ENCODE data around the gene PRLHR.
"Not testable (repeated sequence)": the region's sequence is repeated elsewhere in the genome, so short reads cannot be mapped to it uniquely, and the experiment has no call there.

The PRLHR gene

GRCh38 chr10:118613863-118614262 is 18.4 kb upstream of the PRLHR start:
- H3K4me2 ChIP-seq (ENCODE audit: low read length); H3K27me3 ChIP-seq (ENCODE audit: control insufficient read depth, insufficient read depth, low read length); H3K4me3 ChIP-seq (ENCODE audit: low read length); H3K36me3 ChIP-seq (ENCODE audit: insufficient read depth, low read length); H3K9ac ChIP-seq (ENCODE audit: low read depth, low read length); H3K4me1 ChIP-seq (ENCODE audit: control insufficient read depth, insufficient read depth, low read length); H3K9me3 ChIP-seq (replicated peaks; ENCODE audit: low read length): not testable (repeated sequence)

GRCh38 chr10:118610577-118610976 is 15.1 kb upstream of the PRLHR start:
- H3K9ac ChIP-seq (ENCODE audit: low read depth, low read length), result no peak overlapping the region
- H3K4me2 ChIP-seq (ENCODE audit: low read length), result no peak overlapping the region
- peaks cover 3% of the 10 kb centered on the region for H3K27me3 ChIP-seq (ENCODE audit: control insufficient read depth, insufficient read depth, low read length)
- no peaks in the 10 kb centered on the region for H3K9me3 ChIP-seq (replicated peaks; ENCODE audit: low read length)
- H3K4me1 ChIP-seq (ENCODE audit: control insufficient read depth, insufficient read depth, low read length), result no peaks in the 10 kb centered on the region
- H3K4me3 ChIP-seq (ENCODE audit: low read length), result no peak overlapping the region
- H3K36me3 ChIP-seq (ENCODE audit: insufficient read depth, low read length), result no peaks in the 10 kb centered on the region

- H3K9me3 ChIP-seq (replicated peaks; ENCODE audit: low read length), result no peaks in the 10 kb centered on the region
- H3K4me3 ChIP-seq (ENCODE audit: low read length), result no peak overlapping the region
- H3K27me3 ChIP-seq (ENCODE audit: control insufficient read depth, insufficient read depth, low read length), result no peaks in the 10 kb centered on the region
- H3K9ac ChIP-seq (ENCODE audit: low read depth, low read length), result no peak overlapping the region
- no peak overlapping the region for H3K4me2 ChIP-seq (ENCODE audit: low read length)
- no peaks in the 10 kb centered on the region for H3K4me1 ChIP-seq (ENCODE audit: control insufficient read depth, insufficient read depth, low read length)
- H3K36me3 ChIP-seq (ENCODE audit: insufficient read depth, low read length), result no peaks in the 10 kb centered on the region
These were observed 12.4 kb upstream of the PRLHR start for GRCh38 chr10:118607768-118608354.

- Histone ChIP-seq H3K4me3 (ENCODE audit: low read length) (no peak overlapping the region), H3K9ac (ENCODE audit: low read depth, low read length) (no peak overlapping the region), H3K27me3 (ENCODE audit: control insufficient read depth, insufficient read depth, low read length) (no peaks in the 10 kb centered on the region), H3K4me1 (ENCODE audit: control insufficient read depth, insufficient read depth, low read length) (no peaks in the 10 kb centered on the region), H3K4me2 (ENCODE audit: low read length) (no peak overlapping the region), H3K36me3 (ENCODE audit: insufficient read depth, low read length) (no peaks in the 10 kb centered on the region), H3K9me3 (replicated peaks; ENCODE audit: low read length) (no peaks in the 10 kb centered on the region)
These were observed 10.2 kb upstream of the PRLHR start for GRCh38 chr10:118605694-118606093.

GRCh38 chr10:118596426-118597124 is 1.1 kb upstream of the PRLHR start:
- no peak overlapping the region for H3K9ac ChIP-seq (ENCODE audit: low read depth, low read length)
- H3K9me3 ChIP-seq (replicated peaks; ENCODE audit: low read length), result no peaks in the 10 kb centered on the region
- H3K4me3 ChIP-seq (ENCODE audit: low read length), result no peak overlapping the region
- no peaks in the 10 kb centered on the region for H3K4me1 ChIP-seq (ENCODE audit: control insufficient read depth, insufficient read depth, low read length)
- H3K27me3 ChIP-seq (ENCODE audit: control insufficient read depth, insufficient read depth, low read length), result peaks cover 47% of the 10 kb centered on the region
- H3K36me3 ChIP-seq (ENCODE audit: insufficient read depth, low read length), result no peaks in the 10 kb centered on the region
- H3K4me2 ChIP-seq (ENCODE audit: low read length), result no peak overlapping the region

GRCh38 chr10:118595064-118595420 is 406 bp downstream of the PRLHR start:
- peaks cover 47% of the 10 kb centered on the region for H3K27me3 ChIP-seq (ENCODE audit: control insufficient read depth, insufficient read depth, low read length)
- no peaks in the 10 kb centered on the region for H3K4me1 ChIP-seq (ENCODE audit: control insufficient read depth, insufficient read depth, low read length)
- H3K36me3 ChIP-seq (ENCODE audit: insufficient read depth, low read length), result no peaks in the 10 kb centered on the region
- no peaks in the 10 kb centered on the region for H3K9me3 ChIP-seq (replicated peaks; ENCODE audit: low read length)
- no peak overlapping the region for H3K4me3 ChIP-seq (ENCODE audit: low read length)
- H3K4me2 ChIP-seq (ENCODE audit: low read length), result no peak overlapping the region
- H3K9ac ChIP-seq (ENCODE audit: low read depth, low read length), result no peak overlapping the region

GRCh38 chr10:118594392-118595063 is 920 bp downstream of the PRLHR start:
- Histone ChIP-seq H3K36me3 (ENCODE audit: insufficient read depth, low read length) (no peaks in the 10 kb centered on the region), H3K9me3 (replicated peaks; ENCODE audit: low read length) (no peaks in the 10 kb centered on the region), H3K4me3 (ENCODE audit: low read length) (no peak overlapping the region), H3K4me1 (ENCODE audit: control insufficient read depth, insufficient read depth, low read length) (no peaks in the 10 kb centered on the region), H3K27me3 (ENCODE audit: control insufficient read depth, insufficient read depth, low read length) (peaks cover 53% of the 10 kb centered on the region), H3K4me2 (ENCODE audit: low read length) (no peak overlapping the region), H3K9ac (ENCODE audit: low read depth, low read length) (no peak overlapping the region)

GRCh38 chr10:118592675-118593330 is 2.6 kb downstream of the PRLHR start:
- Histone ChIP-seq H3K4me1 (ENCODE audit: control insufficient read depth, insufficient read depth, low read length) (no peaks in the 10 kb centered on the region), H3K9me3 (replicated peaks; ENCODE audit: low read length) (no peaks in the 10 kb centered on the region), H3K4me2 (ENCODE audit: low read length) (no peak overlapping the region), H3K9ac (ENCODE audit: low read depth, low read length) (no peak overlapping the region), H3K27me3 (ENCODE audit: control insufficient read depth, insufficient read depth, low read length) (peaks cover 49% of the 10 kb centered on the region), H3K36me3 (ENCODE audit: insufficient read depth, low read length) (no peaks in the 10 kb centered on the region), H3K4me3 (ENCODE audit: low read length) (no peak overlapping the region)

- Histone ChIP-seq H3K9ac (ENCODE audit: low read depth, low read length) (no peak overlapping the region), H3K36me3 (ENCODE audit: insufficient read depth, low read length) (no peaks in the 10 kb centered on the region), H3K9me3 (replicated peaks; ENCODE audit: low read length) (no peaks in the 10 kb centered on the region), H3K4me2 (ENCODE audit: low read length) (no peak overlapping the region), H3K4me3 (ENCODE audit: low read length) (no peak overlapping the region), H3K4me1 (ENCODE audit: control insufficient read depth, insufficient read depth, low read length) (no peaks in the 10 kb centered on the region), H3K27me3 (ENCODE audit: control insufficient read depth, insufficient read depth, low read length) (peaks cover 29% of the 10 kb centered on the region)
These were observed 5.1 kb downstream of the PRLHR start for GRCh38 chr10:118590334-118590733.

GRCh38 chr10:118587881-118588651 is 7.4 kb downstream of the PRLHR start:
- no peak overlapping the region for H3K4me2 ChIP-seq (ENCODE audit: low read length)
- peaks cover 10% of the 10 kb centered on the region for H3K4me1 ChIP-seq (ENCODE audit: control insufficient read depth, insufficient read depth, low read length)
- H3K27me3 ChIP-seq (ENCODE audit: control insufficient read depth, insufficient read depth, low read length), result peaks cover 12% of the 10 kb centered on the region
- H3K4me3 ChIP-seq (ENCODE audit: low read length), result no peak overlapping the region
- no peaks in the 10 kb centered on the region for H3K36me3 ChIP-seq (ENCODE audit: insufficient read depth, low read length)
- no peaks in the 10 kb centered on the region for H3K9me3 ChIP-seq (replicated peaks; ENCODE audit: low read length)
- no peak overlapping the region for H3K9ac ChIP-seq (ENCODE audit: low read depth, low read length)

GRCh38 chr10:118586911-118587310 is 8.5 kb downstream of the PRLHR start:
- Histone ChIP-seq H3K4me1 (ENCODE audit: control insufficient read depth, insufficient read depth, low read length) (peaks cover 10% of the 10 kb centered on the region), H3K4me3 (ENCODE audit: low read length) (no peak overlapping the region), H3K27me3 (ENCODE audit: control insufficient read depth, insufficient read depth, low read length) (peaks cover 6% of the 10 kb centered on the region), H3K9me3 (replicated peaks; ENCODE audit: low read length) (no peaks in the 10 kb centered on the region), H3K4me2 (ENCODE audit: low read length) (no peak overlapping the region), H3K9ac (ENCODE audit: low read depth, low read length) (no peak overlapping the region), H3K36me3 (ENCODE audit: insufficient read depth, low read length) (no peaks in the 10 kb centered on the region)

Data from skeletal muscle satellite cell (primary cell).